ENCODE results near the gene MAN2A1.
"Not testable (repeated sequence)": the region's sequence is repeated elsewhere in the genome, so short reads cannot be mapped to it uniquely, and the experiment has no call there.

The MAN2A1 gene

GRCh38 chr5:109760130-109760529 is 70.4 kb downstream of the MAN2A1 start:
- not testable (repeated sequence) for DNase-seq

DNA sequence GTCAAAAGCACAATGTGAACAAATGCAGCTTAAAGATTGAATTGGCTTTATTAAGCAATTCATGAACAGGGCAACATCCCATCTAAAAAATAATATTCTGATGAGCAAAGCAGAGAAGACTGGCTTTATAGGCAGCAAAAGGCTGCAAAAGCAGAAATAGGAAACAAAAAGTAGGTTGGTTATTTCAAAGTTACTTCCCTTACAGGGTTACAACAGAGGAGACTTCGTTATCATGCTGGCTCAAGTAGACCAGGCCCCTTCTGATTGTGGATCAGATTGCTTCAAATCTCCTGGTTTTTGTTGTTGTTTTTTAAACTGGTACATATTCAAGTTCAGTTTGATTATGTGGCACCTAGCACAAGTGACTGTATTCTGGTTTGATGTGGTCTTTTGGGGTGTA is 73.1 kb downstream of the MAN2A1 start:
- no peak for DNase-seq

- DNase-seq = no peak
These were observed 77.7 kb downstream of the MAN2A1 start for GRCh38 chr5:109767184-109767995.

DNA sequence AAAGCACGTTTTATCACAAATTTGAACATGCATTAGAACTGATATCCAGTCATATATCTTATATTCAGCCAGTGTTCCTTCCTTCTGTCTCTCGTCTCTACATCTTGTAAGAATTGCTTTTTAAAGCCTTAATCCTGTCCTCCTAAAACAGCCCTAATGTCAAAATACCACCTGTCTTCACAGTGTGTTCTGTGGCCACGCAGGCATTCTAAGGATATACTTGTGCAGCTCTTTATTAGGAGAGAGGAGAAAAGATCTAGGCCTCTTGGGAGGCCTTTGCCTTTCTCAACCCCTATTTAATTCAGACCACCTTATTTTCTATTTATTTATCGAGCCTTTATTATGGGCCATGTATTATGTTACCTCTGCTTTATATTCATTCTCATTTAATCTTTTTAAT is 78.3 kb downstream of the MAN2A1 start:
- DNase-seq = no peak

DNA sequence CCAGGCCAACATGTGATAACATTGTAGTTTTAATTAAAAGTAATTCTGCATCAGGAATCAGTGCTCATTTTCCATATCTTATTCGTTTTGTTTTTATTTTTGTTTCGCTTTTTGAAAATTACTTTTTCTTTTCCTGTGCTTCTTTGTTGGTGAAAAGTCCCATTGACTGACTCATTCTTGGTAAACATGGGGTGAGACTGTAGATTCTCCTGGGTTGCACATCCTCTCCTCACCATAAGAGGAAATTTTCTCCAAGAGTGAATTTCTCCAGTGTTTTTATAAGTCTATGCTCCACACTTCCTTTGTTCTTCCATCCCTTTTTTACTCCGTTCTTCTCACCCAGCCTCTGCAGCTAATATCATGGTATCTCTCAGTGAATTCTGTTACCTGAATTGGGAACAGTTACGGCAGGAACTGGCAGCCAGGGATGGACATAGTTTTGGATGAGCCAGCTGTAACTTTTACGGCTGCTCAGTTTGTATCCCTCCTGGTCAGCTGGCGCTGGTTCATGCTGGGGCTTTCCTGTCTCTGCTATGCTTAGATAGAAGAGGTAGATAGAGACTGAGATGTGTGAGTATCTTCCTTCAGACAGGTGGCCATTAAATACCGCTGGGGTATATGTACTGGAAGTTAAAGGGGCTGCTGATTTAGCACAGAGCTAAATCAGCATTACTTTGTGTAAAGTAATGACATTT is 80.0 kb downstream of the MAN2A1 start:
- DNase-seq = no peak

- DNase-seq = no peak
These were observed 85.4 kb downstream of the MAN2A1 start for GRCh38 chr5:109775130-109775529.

DNA sequence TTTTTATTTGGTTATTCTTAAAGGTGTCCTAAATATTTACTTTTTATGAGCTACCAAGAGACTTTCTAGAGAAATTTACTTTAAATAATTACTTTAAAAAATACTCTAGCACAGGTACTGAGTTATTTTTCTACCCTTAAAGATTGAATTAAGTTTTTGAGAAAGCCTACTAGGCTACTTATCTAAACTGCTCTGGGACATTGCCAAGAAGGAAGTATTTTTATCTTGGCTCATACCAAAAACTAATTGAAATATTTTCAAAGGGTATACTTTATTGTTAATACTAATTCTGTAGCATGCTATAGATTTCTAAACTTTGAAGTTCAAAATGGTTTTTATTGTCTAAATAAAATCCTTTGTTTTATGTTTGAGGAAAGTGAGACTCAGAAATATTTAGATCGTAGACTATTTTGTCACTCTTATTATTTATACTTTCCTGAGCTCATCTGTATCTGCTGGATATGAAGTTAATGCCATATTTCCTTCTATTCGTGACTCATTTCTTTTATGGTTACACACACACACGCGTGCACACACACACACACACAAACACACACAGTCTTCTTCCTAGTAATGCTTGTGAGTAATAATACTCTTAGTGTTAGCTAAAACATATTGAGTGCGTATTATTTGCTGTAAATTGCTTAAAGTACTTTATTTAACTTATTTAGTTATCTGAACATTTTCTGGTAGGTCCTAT is 89.5 kb downstream of the MAN2A1 start:
- no peak for DNase-seq

GRCh38 chr5:109784687-109785086 is 95.0 kb downstream of the MAN2A1 start:
- no peak for DNase-seq

GRCh38 chr5:109786206-109786855 is 96.6 kb downstream of the MAN2A1 start:
- DNase-seq = no peak

- DNase-seq = no peak
These were observed 98.9 kb downstream of the MAN2A1 start for GRCh38 chr5:109788596-109788995.

- no peak for DNase-seq
These were observed 102.9 kb downstream of the MAN2A1 start for GRCh38 chr5:109792613-109793012.

DNA sequence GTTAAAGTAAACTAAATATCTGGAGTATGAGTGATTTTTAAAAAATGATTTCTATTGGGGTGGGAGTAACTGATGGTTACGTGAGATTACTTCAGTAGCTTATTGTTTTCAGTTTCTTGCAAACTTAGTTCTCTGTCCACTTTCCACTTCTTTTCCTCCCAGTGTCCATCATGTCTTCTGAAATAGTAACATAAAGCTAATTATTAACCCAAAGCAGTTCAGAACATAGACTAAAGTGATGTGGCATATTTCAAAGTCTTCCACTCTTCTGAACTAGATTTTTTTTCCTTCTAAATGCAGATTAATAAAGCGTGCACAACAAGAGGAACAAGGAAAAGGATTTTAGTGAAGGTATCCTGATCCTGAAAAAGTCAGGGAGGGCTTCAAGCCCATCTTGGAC is 114.1 kb downstream of the MAN2A1 start:
- no peak for DNase-seq

- no peak for DNase-seq
These were observed 115.7 kb downstream of the MAN2A1 start for GRCh38 chr5:109805472-109805871.

DNA sequence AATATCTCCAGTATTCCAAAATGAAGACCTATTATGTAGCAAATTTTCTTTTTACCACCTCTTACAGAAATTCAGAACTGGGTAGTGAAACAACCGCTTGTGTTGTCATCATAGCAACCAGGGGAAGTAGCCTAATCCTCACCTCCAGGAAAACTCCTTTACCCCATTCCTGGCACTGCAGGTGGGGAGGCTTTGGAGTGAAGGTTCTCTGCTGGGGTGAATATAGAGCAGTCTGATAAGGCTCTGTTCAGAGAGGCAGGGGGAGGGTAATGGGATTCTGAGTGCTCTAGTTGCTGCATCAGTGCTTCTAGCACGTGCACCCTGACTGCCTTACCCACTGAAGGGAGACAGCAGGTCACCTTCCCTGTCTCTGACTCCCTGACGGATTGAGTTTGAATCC is 116.2 kb downstream of the MAN2A1 start:
- no peak for DNase-seq

GRCh38 chr5:109812698-109813097 is 123.0 kb downstream of the MAN2A1 start:
- no peak for DNase-seq

GRCh38 chr5:109816732-109817131 is 127.0 kb downstream of the MAN2A1 start:
- no peak for DNase-seq

GRCh38 chr5:109819878-109820277 is 130.2 kb downstream of the MAN2A1 start:
- no peak for DNase-seq

DNA sequence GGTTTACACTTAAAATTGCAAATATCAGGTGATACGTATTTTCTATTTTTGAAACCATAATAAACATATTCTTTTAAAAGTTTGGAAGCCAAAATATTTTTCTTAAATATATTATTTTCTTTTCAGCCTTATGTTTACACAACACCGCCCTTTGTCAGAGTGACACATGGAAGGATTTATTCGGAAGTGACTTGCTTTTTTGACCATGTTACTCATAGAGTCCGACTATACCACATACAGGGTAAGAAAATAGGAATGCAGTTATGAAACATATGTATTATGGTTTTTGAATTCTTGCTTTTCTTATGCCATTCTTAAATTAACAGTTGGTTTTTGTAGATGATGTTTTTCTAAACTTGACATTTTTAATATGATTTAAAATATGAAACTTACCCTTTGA is 133.9 kb downstream of the MAN2A1 start:
- DNase-seq = no peak

- no peak for DNase-seq
These were observed 135.7 kb downstream of the MAN2A1 start for GRCh38 chr5:109825450-109825849.

DNA sequence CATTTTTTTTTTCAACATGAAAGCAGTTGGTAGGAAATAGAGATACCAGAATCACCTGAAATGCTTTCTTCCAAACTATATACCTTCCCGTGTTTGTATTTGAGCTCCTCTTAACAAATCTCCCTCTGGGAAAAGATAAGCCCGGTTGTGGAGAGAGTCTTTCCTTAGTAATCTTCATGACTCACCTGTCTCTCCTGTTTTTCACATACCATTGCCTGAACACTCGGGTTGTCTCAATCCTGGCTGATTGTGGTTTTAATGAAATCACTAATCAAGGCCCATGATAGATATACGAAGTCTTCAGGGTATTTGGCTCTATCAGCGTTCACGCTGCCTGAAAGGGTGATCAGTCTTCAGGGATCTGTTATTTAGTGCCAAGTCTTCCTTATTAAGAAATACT is 136.7 kb downstream of the MAN2A1 start:
- DNase-seq = no peak

DNA sequence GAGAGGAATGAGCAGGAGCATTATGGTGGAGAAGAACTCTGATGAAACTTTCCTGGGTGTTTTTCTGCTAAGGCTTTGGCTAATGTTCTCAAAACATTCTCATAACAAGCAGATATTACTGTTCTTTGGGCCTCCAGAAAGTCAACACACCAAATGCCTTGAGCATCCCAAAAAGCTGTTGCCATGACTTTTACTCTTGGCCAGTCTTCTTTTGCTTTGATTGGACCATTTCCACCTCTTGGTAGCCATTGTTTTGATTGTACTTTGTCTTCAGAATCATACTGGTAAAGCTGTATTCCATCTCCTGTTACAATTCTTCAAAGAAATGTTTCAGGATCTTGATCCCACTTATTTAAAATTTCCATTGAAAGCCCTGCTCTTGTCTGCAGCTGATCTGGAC is 139.6 kb downstream of the MAN2A1 start:
- no peak for DNase-seq

- DNase-seq = no peak
These were observed 141.3 kb downstream of the MAN2A1 start for GRCh38 chr5:109830955-109831502.

Data from activated naive CD4-positive, alpha-beta T cell treated with Interleukin-2 at 50 U/mL for 16 hours (primary cell).